GM18867 (cell line): Measurements from ENCODE around the gene RRAGA.
"Not testable (repeated sequence)": the region's sequence is repeated elsewhere in the genome, so short reads cannot be mapped to it uniquely, and the experiment has no call there.

Source experiments
- ATAC-seq: cut with Tn5 transposase; IDR thresholded peaks from one replicate; pipeline ENCODE4 v1.9.1; 2021; ENCODE audit warnings: mild to moderate bottlenecking, moderate library complexity; ENCODE audit not compliant: unreplicated experiment

The RRAGA gene

DNA sequence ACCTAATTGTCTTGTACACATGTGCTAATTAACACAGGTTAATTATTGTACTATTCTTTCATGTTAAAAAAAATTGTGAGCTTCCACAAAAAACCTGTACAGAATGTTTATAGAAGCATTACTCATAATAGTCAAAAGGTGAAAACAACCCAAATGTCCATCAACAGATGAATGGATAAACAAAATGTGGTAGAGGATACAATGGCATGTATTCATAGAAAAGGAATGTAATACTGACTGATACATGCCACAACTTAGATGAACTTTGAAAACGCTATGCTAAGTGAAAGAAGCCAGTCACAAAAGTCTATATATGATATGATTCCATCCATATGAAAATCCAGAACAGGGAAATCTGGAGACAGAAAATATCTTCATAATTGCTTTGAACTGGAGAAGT lies 25.6 kb downstream of the RRAGA start:
- ATAC-seq, result no peak

DNA sequence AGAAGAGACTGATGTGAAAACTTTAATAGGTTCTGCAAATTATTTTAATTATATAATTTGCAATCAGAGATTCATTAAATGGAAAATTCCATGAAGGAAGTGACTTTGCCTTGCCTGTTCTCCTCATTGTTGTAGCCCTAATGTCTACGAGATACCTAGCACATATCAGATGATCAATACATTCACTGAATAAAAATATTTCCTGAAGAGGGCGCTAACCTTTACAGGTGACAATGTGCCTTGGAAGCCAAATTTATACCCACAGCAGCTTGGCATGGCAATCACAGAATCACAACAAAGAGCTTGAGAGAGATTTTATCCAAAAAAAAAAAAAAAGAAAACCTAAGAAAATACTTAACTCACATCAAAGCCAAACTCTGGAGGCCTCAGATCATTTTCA lies 36.1 kb downstream of the RRAGA start:
- peak; percentile 68 for ATAC-seq

DNA sequence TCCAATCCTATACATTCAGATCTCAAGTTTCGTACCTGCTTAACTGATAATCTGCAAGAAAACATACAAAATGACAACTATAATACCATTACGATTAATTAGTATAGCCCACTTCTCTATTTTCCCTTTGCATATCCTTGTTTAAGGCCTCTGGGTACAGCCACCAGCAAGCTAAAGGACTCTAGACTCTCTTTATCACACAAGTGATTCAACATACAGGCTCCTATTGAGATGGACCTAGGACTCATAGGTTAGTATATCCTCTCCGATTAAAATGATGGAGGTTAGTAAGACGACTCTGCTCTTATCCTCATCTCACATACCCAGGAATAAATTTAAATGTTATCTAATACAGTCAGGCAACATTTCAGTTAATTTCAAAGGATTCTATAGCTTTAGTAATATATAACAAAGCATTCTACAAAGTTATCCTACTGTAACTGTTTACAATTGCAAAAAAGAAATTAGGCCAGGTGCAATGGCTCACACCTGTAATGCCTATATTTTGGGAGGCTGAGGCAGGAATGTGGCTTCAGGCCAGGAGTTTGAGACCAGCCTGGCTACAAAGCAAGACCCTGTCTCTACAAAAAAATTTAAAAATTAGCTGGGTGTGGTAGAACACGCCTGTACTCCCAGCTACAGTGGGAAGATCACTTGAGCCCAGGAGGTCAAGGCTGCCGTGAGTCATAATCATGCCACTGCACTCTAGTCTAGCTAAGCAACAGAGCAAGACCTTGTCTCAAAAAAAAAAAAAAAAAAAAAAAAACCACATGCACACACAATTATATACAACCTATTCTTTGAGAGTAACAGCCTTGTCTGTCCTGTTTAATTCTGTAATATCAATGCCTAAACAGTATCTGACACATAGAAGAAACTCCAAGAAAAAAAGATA lies 38.1 kb downstream of the RRAGA start:
- ATAC-seq, result no peak

DNA sequence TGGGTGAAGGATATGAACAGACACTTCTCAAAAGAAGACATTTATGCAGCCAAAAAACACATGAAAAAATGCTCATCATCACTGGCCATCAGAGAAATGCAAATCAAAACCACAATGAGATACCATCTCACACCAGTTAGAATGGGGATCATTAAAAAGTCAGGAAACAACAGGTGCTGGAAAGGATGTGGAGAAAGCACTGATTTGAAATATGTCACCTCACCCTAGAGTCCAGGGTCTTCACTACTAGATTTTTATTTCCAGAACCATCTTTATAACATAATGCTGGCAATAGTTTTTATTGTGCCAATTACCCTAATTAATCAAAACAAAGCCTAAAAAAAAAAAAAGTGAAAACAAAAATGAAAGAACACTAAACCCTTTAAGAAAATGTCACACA lies 48.2 kb downstream of the RRAGA start:
- not testable (repeated sequence) for ATAC-seq
